ENCODE data around the gene LAT.
"Not testable (repeated sequence)": the region's sequence is repeated elsewhere in the genome, so short reads cannot be mapped to it uniquely, and the experiment has no call there.

- not testable (repeated sequence) for TF ChIP-seq CTCF (IDR thresholded peaks at IDR 0.05; ENCODE audit: insufficient read depth, low read depth, low read length); EZH2 (IDR thresholded peaks at IDR 0.05; ENCODE audit: insufficient read depth, low read length)
Measured at GRCh38 chr16:28969696-28970095, 15.2 kb upstream of the LAT start.
